GM12892 (cell line): ENCODE results near the gene NTF4.

Experiments
- POLR2A ChIP-seq: IDR thresholded peaks from 2 replicates; pipeline ENCODE4 v1.6.1; 2011; ENCODE audit warnings: low read depth, low read length, control low read depth
- POLR2AphosphoS5 ChIP-seq: IDR thresholded peaks from 2 replicates; pipeline ENCODE4 v1.6.1; 2011; ENCODE audit warnings: low read depth, low read length, control low read depth

DNA sequence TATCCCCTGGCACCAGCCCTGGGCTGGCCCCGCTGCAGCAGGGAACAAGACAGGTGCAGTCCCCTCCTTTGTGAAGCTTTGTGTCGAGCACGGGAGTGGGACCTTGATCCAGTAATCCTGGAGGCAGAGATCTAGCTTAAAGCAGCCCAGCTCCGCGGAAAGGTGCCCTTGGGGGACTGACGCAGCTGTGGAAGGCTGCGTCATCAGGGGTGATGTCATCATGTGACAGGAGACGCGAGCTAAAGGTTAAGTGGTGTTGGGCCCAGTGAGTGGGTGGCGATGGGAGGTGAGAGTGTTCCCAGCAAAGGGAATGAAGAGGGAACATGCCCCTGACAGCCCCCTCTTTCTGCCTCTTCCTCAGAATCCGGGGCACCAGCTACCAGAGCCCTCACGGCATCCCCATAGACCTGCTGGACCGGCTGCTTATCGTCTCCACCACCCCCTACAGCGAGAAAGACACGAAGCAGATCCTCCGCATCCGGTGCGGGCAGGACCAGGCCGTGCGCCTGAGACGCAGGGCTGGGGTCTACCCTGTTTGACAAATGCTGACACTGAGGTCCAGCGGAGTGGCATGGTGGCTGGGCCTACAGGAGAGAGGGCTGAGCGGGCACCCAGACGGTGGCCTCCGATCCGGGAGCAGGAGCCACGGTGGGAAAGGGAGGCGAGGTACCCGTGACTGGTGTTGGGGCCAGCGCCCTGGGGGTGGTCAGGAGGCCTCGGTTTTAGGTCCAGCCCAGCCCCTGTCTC lies 50.3 kb downstream of the NTF4 start:
- TF ChIP-seq POLR2A (no peak), POLR2AphosphoS5 (no peak)
